GM20000 (cell line): ENCODE measurements around the gene KCNAB1.

Source experiments
- DNase-seq: peaks from one replicate; pipeline ENCODE4 v3.0.0; 2012; ENCODE audit warnings: low spot score
- CTCF ChIP-seq: IDR thresholded peaks from 2 replicates; pipeline ENCODE4 v1.5.1; 2012; ENCODE audit warnings: mild to moderate bottlenecking, control low read depth; ENCODE audit errors: extremely low read depth, missing control alignments

Gene KCNAB1

GRCh38 chr3:156497326-156497725 is 376.9 kb downstream of the KCNAB1 start:
- no peak for TF ChIP-seq CTCF

GRCh38 chr3:156498307-156498706 is 377.9 kb downstream of the KCNAB1 start:
- no peak for TF ChIP-seq CTCF

More at GRCh38 chr3:156497326-156497725, 376.9 kb downstream of the KCNAB1 start:
- no peak for DNase-seq

GRCh38 chr3:156507285-156507684 is 386.9 kb downstream of the KCNAB1 start:
- TF ChIP-seq CTCF: no peak
- no peak for DNase-seq

More at GRCh38 chr3:156498307-156498706, 377.9 kb downstream of the KCNAB1 start:
- DNase-seq: no peak

GRCh38 chr3:156509189-156510174 is 389.1 kb downstream of the KCNAB1 start:
- DNase-seq: peak; percentile 60
- TF ChIP-seq CTCF: peak; percentile 32

GRCh38 chr3:156511987-156512677 is 391.8 kb downstream of the KCNAB1 start:
- no peak for TF ChIP-seq CTCF
- DNase-seq: no peak

GRCh38 chr3:156513619-156514018 is 393.2 kb downstream of the KCNAB1 start:
- no peak for TF ChIP-seq CTCF
- no peak for DNase-seq

GRCh38 chr3:156516284-156516683 is 395.9 kb downstream of the KCNAB1 start:
- DNase-seq: no peak
- TF ChIP-seq CTCF: no peak
